Muscle of back (tissue), 11 donors: ENCODE data around the gene ATF6. TPM values are rescaled to one million over a fixed set of nuclear protein-coding genes. Genes with fewer than 3 reads are reported as not detected.

Experiments
- DNase-seq, 3 donors: peaks; one replicate each; pipeline versions ENCODE4 v3.0.0 to v3.0.0-alpha.2; 2013
- polyA plus RNA-seq, 10 donors: library from polyadenylated mRNA; unstranded; fragments of 120-200 nt; gene quantifications; one replicate each; pipeline ENCODE4 v1.2.1, GENCODE V29; 2013; ENCODE audit not compliant: insufficient read length in 10 of 10

The ATF6 gene
- polyA plus RNA-seq, 10 donors: 14.5 to 20.5 (median 18.1) TPM

DNA sequence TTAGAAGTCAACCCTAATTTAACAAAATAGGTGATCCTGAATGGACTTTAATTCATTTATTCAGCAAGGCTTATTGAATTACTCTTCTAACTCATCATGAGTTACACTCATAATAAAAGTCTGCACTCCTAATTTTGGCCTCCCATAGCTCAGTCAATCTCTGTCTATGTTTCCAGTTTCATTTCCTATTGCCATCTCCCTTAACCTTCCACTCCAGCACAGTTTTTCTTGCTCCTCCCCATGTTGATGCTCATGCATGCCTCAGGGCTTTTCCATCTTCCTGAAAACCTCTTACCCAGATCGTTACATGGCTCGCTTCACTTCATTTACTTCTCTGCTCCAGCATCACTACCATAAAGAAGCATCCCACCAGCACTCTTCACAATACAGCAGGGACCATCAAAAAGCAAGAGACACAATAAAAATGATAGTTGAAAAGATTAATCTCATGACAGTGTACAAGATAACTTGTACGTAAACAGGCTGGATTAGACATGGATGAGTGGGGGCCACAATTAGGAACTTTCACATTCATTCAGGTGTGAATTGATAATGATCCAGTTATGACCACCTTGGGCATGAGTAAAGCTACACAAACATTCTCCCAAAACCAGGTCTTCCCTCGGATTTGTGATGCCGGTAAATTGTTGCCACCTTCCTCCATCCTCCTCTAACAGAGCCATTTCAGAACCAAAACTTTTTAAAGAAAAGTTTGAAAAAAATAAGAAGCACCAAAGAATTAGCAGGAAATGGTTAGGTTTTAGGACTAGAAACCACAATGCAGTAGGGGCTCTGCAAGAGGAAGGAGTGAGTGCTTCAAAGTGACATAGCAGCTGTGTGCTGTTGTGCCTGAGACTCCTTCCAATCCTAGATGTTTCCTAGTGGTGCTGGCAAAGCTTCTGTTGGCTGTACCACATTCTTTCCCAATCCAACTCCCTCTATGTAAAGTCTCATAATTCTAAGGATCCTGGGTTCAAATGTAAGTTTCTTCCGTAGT, 167.8 kb downstream of the ATF6 start:
- DNase-seq: no peak

DNA sequence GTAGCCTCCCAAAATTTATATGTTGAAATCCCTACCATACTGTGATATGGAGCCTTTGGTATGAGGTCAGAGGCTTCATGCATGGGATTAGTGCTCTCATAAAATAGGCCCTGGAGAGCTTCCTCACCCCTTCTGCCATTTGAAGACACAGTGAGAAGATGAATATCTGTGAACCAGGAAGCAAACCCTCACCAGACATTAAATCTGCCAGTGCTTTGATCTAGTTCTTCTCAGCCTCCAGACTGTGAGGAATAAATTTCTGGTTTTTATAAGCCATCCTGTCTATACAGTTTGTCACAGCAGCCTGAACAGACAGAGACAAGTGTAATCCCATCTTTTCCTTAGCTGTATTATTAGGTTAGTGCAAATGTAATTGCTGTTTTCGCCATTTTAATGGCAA, 169.1 kb downstream of the ATF6 start:
- no peak for DNase-seq

DNA sequence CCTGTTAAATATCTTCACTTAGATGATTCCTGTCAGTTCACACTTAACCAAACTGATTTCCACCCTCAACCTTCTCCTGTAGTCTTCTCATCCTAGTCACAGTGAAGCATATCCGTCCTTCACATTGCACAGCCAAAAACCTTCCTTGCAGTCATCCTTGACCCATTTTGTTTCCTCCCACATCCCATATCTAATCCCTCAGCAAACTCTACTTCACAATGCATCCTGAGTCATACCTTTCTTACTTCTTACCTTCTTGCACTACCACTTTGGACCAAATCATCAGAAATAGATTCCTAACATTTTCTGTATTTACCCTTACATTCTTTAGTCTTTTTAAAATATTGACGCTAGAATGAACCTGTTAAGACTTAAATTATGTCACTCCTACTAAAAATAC, 170.7 kb downstream of the ATF6 start:
- DNase-seq: no peak

DNA sequence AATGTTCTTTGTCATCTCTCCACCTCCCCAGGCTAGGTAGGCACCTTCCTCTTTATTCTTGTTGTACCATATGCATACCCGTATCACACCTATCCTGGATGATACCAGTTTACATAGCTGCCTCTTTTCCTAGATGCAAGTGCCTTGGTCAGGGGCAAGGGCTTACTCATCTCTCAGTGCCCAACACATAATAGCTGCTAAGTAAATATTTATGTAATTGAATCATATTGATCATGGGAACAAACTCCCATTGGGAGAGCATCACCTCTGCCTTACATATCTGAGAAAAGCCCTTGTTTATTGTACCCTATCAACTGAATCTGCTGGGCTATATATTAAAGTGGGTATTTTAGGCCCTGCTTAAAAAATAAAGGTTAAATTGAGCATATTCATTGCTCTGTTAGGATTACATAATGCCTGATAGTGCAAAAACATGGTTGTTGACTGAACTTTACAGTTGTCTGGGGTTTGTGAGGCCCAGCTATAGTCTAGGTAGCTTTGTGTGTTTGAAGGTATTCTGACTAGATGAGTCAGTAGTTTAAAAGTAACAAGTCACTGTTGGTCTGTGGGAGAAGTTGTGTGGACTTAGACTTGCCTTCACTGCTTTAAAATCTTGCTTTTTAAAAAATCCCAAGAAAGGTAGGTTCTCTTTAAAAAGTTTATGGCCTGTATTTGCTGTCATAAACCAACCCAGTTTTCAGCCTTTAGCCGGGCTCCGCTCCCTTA, 174.9 kb downstream of the ATF6 start:
- no peak for DNase-seq

DNA sequence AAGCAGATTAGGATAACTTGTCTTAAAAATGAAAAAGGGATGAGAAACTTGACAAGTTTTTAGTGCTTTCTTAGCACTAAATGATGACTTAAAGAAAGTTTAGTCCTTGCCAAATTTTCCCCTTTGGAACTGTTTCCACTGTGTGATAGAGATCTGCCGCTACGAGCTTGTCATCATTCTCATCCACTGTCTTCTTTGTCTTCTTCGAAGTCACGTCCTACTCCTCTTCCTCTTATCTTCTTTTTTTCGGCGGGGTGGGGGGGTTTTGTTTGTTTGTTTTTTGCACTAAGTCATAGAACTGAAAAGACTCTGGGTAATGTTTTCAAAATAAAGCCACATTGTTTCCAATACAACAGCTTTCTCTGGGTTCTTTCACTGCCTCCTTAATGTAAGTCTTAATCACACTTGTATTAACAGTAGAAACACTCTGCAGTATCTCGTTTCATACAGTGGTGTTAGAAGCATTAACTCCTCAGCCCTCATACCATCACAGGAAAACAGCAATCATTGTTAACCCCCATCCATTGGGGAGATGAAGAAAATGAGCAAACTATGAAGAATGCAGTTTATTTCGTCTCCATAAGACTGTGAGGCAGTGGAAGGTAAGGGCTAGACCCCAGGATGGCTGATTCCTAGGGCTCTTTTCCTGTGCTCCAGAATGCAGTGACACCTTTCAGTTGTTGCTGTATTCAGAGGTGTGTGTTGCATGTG, 175.8 kb downstream of the ATF6 start:
- no peak for DNase-seq

DNA sequence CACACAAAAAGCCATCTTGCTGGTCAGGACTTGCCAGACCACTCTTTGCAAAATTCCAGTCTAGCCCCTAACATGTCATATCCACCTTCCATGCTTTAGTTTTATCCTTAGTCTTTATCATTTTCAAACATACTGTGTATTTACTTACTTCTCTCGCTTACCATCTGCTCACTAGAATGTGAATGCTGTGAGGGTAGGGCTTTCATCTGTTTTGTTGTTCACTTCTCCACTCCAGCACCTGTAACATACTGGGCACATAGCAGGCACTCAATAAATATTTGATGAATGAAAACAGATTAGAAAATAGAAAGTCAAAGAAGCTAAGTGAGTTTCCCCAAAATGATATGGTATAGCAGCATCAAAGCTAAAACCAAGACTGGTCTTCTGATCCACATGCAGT, 177.6 kb downstream of the ATF6 start:
- DNase-seq: no peak

DNA sequence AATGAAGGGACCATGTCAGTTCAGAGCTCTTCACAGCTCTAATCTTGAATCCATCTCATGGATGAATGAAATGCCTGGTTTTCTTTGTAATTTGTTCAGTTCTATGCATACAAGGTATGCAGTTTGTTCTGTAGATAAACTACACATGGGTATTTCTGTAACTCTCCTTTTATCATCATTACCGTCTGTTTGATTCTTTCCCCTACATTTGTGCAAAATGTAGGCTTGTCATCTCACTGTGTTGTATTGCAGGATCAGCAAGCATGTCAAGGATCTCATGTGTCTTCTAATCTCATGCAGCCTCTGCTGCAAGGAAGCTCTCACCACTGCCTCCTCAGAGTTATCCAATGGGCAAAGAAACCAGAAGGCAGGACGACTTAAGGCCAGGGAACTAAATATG, 178.3 kb downstream of the ATF6 start:
- DNase-seq: no peak

DNA sequence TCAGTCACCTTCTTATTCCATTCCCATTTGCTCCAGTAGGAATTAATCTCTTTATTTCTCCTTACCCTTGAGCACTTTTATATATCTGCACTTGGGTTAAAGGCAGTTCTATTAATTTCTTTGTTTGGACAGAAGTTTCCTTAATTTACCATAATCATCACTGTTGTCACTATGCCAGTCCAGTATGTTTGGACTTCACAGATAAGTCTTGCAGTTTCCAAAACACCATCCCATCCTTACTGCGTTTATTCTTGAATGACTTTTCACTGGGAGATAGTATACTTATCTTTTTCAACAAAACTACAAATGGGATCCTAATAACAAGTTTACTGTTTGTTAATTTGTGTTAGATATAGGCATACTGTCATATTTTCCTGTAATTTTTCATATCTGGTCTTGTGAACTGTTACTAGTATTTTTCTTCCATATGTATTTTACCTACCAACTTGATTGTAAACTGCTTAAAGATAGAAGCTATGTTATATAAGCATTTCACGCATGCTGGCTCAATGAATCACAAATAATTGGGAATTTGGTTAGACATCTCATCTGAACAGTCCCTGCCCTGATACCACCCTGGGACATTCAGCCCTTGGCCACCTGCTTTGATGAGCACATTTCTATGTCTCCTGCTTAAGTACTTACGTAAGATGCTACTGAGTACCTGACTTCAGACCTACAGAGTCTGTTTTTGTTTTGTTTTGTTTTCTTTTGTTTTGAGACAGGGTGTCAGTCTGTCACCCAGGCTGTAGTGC, 179.4 kb downstream of the ATF6 start:
- no peak for DNase-seq

DNA sequence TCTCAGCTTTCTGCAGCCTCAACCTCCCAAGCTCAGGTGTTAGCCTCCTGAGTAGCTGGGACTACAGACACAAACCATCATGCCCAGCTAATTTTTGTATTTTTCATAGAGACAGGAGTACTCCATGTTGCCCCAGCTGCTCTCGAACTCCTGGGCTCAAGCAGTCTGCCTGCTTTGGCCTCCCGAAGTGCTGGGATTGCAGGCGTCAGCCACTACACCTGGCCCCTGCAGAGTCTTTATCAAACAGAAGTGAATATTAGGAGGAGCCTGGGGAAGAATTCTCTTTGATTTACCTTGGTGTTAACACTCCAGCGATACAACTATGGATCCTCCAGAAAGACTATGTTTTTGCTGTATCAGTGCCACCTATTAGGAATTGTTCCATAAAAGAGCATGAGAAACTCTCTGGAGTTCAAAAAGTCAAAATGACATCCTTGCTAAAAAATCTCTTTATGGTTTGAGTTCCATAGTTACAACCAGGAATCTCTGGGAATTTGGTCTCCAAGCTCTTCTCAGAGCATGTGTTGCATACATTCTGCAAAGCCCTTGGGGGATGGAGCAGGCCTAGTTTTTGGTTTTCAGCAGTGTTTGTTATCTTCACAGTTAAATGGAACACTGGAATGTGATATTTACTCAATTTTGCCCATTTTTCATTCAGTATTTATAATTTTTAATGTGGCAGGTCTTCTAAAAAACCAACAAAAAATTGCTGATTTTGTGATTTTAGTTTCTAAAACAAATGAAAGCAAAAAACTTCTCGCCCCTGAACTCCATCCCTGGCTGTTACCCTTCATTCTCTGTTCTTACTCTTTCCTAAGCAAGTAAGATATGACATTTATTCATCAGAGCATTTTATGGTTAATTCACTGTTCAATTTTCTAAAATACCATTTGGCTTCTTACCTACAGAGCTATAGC, 180.2 kb downstream of the ATF6 start:
- DNase-seq: peak; percentile 32 to 83 (median 73)

DNA sequence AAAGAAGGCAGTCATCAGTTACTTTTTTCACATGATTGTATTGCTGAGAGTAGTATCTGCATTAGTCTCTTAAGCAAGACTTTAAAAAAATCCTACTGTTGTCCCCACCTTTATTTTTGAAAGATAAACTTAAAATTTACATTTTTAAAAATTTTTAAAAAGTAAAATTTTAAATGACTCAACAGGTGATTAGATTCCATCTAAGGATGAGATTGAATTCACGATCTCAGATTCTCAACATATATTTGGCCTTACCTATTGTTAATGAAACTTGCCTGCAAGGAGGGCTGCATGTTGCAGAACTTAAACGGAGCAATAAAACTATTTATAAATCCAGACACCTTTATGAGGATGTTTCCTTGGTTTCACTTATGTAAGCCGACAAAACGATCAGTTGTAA, 182.3 kb downstream of the ATF6 start:
- DNase-seq: no peak

DNA sequence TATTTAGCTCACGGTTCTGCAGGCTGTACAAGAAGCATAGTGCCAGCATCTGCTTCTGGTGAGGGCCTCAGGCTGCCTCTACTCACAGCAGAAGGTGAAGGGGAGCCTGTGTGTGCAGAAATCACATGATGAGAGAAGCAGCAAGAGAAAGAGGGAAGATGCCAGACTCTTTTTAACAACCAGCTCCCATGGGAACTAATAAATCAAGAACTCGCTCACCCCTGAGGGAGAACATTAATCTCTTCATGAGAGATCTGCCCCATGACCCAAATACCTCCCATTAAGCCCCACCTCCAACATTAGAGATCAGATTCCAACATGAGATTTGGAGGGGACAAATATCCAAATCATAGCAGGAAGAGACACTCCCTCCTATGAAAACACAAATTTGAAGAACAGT, 183.4 kb downstream of the ATF6 start:
- DNase-seq: no peak

DNA sequence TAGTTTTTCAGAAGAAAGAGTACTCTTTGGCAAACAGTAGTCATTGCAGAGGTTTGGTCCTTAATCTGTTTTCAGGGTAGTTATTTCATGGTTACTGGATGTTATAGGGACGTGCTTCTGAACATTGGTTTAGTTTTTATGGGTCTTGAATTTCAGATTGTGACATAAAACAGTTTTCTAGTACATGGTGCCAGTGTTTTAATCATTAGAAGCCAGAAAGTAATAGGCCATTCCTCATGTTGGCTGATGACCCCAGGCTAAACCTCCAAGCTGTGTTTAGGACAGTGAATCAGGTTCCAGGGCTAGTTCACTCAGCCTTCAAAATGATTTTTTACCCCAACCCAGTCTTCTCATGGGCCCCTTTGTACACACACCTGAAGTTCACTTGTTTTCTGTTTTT, 184.3 kb downstream of the ATF6 start:
- no peak for DNase-seq

DNA sequence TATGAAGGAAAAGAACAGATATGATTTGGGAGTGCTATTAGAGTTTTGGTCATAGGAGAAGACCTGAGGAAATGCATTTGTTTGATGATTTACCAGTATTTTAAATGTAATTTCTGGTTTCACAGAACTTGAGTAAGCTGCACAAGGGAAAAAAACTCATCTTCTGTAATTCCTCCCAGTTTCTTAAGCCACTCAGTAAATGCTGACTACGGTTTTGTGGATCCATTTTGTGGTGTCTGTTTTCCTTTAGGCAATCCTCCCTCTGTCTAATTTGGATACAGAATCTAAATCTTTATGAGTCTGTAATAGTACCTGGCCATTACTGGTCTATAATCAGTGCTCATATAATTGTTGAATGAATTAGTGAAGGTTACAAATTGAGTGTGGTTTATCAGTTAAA, 185.5 kb downstream of the ATF6 start:
- DNase-seq: no peak

DNA sequence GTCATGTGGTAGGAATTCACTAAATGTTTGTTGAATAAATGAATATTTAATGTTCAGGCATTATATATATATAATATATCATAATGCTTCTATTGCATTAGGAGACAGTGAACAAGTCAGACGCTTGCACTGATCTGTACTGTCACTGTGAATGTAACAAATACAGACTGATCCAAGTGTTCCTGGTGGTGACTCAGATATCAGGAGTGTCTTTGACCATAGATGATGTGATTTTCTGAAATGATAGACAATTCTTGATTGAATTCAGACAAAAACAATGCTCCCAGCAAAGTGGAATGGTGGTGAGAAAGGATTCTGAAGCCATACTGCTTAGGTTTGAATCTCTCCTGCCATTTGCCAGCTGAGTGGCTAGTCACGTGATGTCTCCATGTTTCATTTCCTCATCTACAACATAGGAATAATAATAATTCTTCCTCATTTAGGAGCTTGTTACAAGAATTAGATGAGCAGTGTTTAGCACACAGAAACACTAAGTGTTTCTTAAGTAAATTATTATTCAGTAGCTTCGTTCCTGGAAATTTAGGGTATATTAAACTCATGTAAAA, 186.6 kb downstream of the ATF6 start:
- no peak for DNase-seq

DNA sequence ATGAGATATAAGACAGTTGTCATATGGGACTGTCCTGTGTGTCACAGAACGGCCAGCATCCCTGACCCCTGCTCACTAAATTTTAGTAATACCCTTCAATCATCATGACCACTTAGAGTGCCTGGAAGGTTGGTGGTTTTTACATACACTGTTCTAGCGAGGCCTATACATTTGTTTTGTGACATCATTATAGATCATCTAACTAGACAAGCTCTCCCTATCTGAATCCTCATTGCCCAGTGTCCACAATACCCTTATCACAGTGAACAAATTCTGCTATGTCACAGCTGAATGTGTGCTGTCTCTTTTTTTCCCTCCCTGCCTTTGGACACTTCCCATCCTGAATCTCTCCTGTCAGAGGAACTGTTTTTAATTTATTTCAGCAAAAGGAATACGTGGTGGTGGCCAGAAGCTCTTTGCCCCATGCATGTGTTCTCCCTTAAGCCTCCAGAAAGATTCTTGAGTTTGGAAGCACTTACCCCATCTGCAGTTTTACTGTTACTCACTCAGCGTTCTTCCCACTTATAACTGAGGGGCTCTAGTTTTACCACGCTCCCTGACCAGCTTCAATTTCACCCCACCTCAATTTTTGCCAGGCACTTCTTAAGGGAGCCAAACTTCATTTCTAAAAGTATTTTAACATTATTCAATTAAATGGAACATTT, 187.3 kb downstream of the ATF6 start:
- DNase-seq: no peak

DNA sequence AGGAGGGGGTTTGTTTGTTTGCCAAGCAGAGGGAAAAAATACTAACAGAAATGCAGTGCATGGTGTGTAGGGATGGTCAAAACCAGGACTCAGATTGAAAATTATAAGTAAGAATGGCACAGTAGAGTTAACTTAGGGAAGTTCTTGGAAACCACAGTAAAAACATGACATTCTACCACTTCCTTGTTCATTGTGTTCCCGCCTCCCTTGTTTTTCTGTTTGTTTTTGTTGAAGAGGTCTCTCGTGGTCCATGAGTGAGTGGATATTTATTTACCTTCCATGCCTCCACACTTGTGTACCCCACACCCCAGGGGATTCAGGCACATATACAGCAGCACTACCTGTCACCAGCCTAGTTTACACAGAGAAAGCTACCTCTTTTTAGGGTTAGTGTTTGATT, 187.9 kb downstream of the ATF6 start:
- no peak for DNase-seq

DNA sequence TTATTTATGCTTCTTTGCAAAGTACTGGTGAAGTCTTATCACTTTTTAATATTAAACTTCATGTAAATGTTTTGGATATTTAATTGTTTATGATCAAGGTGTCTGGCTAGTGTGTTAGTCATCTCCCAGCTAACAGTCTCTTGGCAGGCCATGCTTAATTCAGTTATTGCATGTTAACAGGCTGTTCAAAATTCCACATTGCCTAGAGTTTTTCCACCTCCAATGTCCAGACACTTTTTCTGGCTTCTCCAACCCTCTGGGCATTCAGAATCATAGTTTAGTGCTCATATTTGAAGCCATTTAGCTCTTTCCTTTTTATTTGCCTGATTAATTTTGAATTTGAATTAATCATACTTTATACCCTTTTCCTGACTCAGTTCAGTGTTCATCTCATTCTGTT, 188.3 kb downstream of the ATF6 start:
- DNase-seq: peak in 1 of 3 donors; percentile 45

DNA sequence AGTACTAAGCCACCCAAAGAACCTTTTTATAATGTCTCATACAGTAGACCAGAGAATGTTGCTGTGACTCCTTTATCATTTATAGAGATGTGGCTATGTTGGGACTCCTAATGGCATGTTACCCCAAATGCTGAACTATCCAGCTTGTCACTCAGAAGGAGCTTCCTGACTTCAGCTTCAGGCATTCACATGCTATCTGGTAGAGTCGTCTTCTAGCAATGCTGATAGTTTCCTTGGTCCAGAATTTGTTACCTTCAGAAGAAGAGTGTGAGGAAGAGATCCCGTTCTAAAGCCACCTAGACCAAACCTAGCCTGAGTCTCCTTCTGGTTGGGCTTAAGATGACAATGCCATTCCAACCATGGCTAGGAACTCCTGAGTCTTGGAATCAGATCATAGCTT, 189.5 kb downstream of the ATF6 start:
- no peak for DNase-seq

DNA sequence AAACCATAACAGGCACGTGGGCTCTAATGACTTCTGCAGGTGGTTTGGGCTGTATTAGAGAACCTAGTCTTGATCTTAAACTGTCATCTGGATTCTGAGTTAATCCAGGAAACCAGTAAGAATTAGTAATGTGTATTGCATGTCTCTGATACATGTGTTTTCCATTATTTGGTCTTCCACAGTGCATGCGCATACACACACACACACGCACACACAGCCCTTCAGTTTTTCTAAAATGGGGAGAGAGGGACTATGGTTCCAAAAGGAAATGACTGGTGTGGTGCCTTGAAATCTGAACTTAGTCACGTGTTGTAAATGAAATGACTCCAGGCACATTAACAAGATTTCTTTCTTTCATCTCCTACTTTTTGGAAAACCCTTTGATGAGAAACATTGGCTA, 190.0 kb downstream of the ATF6 start:
- DNase-seq: peak; percentile 77 to 91 (median 89)

DNA sequence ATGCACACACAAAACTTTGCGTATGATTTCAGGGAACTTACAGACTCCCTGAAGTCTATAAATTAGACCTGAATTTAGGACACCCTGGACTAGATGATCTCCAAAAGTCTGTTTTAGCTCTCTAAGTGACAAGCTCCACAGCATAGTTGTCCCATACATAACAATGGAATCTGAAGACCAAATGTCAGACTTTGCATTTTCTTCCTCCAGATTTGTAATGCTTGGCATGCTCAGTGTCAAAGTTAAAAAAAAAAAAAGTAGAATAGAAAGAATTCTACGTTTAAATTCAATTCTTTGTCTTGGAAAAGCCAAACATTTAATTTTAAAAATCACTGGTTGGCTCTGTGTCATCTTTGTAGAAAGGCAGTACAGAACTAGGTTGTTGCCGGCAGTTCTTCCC, 190.8 kb downstream of the ATF6 start:
- no peak for DNase-seq
